Ishikawa (cell line): ENCODE results near the gene CTNND2.

ENCODE experiments used
- CEBPB ChIP-seq: IDR thresholded peaks from 2 replicates; pipeline ENCODE4 v1.6.1; 2012
- EGR1 ChIP-seq: IDR thresholded peaks from 2 replicates; pipeline ENCODE4 v1.6.1; 2012
- EP300 ChIP-seq: IDR thresholded peaks from 2 replicates; pipeline ENCODE4 v1.6.1; 2012; ENCODE audit warnings: borderline replicate concordance
- MAX ChIP-seq: IDR thresholded peaks from 2 replicates; pipeline ENCODE4 v1.6.1; 2012
- RAD21 ChIP-seq: IDR thresholded peaks from 2 replicates; pipeline ENCODE4 v1.6.1; 2012; ENCODE audit warnings: low read depth
- TAF1 ChIP-seq: IDR thresholded peaks from 2 replicates; pipeline ENCODE4 v1.6.1; 2012; ENCODE audit warnings: low read depth, mild to moderate bottlenecking
- YY1 ChIP-seq: IDR thresholded peaks from 2 replicates; pipeline ENCODE4 v1.6.1; 2012; ENCODE audit warnings: low read depth
- ZBTB7A ChIP-seq: IDR thresholded peaks from 2 replicates; pipeline ENCODE4 v1.6.1; 2012; ENCODE audit warnings: low read depth
- TF ChIP-seq, protein P1 (sequence below): IDR thresholded peaks from 2 replicates; pipeline ENCODE4 v1.6.1; 2012
- TF ChIP-seq, protein P2 (sequence below): IDR thresholded peaks from 2 replicates; pipeline ENCODE4 v1.6.1; 2012; ENCODE audit warnings: low read depth, mild to moderate bottlenecking

GRCh38 chr5:11387382-11387781 is 516.9 kb downstream of the CTNND2 start:
- TF ChIP-seq CEBPB (no peak), TAF1 (no peak), EP300 (no peak), YY1 (no peak), MAX (no peak), EGR1 (no peak), ZBTB7A (no peak), RAD21 (no peak)
- TF ChIP-seq, protein P1, sequence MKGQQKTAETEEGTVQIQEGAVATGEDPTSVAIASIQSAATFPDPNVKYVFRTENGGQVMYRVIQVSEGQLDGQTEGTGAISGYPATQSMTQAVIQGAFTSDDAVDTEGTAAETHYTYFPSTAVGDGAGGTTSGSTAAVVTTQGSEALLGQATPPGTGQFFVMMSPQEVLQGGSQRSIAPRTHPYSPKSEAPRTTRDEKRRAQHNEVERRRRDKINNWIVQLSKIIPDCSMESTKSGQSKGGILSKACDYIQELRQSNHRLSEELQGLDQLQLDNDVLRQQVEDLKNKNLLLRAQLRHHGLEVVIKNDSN: no peak
- TF ChIP-seq, protein P2, sequence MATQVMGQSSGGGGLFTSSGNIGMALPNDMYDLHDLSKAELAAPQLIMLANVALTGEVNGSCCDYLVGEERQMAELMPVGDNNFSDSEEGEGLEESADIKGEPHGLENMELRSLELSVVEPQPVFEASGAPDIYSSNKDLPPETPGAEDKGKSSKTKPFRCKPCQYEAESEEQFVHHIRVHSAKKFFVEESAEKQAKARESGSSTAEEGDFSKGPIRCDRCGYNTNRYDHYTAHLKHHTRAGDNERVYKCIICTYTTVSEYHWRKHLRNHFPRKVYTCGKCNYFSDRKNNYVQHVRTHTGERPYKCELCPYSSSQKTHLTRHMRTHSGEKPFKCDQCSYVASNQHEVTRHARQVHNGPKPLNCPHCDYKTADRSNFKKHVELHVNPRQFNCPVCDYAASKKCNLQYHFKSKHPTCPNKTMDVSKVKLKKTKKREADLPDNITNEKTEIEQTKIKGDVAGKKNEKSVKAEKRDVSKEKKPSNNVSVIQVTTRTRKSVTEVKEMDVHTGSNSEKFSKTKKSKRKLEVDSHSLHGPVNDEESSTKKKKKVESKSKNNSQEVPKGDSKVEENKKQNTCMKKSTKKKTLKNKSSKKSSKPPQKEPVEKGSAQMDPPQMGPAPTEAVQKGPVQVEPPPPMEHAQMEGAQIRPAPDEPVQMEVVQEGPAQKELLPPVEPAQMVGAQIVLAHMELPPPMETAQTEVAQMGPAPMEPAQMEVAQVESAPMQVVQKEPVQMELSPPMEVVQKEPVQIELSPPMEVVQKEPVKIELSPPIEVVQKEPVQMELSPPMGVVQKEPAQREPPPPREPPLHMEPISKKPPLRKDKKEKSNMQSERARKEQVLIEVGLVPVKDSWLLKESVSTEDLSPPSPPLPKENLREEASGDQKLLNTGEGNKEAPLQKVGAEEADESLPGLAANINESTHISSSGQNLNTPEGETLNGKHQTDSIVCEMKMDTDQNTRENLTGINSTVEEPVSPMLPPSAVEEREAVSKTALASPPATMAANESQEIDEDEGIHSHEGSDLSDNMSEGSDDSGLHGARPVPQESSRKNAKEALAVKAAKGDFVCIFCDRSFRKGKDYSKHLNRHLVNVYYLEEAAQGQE: no peak
